Right lobe of liver (tissue), 4 donors: ENCODE data around the gene GULP1.

Source experiments
- POLR2A ChIP-seq: fragments of 450-650 bp; IDR thresholded peaks from one replicate; pipeline ENCODE4 v1.6.1; 2017; ENCODE audit warnings: antibody characterized with exemption, mild to moderate bottlenecking
- TF ChIP-seq, protein P1 (sequence below), 4 donors: fragments of 200-600 bp in 3 of 4; fragments of 450-650 bp in 1 of 4; IDR thresholded peaks; one replicate each; pipeline versions ENCODE4 v1.5.1 to v1.8.0; 2016 to 2022; ENCODE audit warnings: antibody characterized with exemption in 4 of 4, mild to moderate bottlenecking in 2 of 4
- donor health status: DM: no; HTN: no; CAD: no.
- donor health status: DM: no; HTN: no; CAD: no.
- donor health status: DM: no; HTN: yes; CAD: no.

DNA sequence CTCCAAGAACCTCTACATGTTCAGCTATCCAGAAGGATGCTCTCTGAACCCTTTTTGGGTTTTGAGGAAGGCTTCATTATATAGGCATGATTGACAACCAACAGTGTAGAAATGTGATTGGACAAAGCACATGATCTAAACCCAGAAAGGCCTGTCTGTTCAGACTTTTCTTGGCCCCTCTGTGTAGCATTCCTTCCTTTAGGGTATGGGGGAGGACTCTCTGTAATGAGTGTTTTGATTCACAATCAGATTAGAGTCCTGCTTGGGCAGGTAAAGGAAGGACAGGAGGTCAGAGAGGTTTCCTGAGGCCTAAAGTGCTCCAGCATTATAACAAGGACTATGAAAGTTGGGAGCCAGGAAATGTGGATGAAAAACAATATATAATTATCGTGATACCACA is 13.6 kb downstream of the GULP1 start:
- TF ChIP-seq, protein P1, sequence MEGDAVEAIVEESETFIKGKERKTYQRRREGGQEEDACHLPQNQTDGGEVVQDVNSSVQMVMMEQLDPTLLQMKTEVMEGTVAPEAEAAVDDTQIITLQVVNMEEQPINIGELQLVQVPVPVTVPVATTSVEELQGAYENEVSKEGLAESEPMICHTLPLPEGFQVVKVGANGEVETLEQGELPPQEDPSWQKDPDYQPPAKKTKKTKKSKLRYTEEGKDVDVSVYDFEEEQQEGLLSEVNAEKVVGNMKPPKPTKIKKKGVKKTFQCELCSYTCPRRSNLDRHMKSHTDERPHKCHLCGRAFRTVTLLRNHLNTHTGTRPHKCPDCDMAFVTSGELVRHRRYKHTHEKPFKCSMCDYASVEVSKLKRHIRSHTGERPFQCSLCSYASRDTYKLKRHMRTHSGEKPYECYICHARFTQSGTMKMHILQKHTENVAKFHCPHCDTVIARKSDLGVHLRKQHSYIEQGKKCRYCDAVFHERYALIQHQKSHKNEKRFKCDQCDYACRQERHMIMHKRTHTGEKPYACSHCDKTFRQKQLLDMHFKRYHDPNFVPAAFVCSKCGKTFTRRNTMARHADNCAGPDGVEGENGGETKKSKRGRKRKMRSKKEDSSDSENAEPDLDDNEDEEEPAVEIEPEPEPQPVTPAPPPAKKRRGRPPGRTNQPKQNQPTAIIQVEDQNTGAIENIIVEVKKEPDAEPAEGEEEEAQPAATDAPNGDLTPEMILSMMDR (IDR thresholded peaks at IDR 0.05) = no peak
- no peak for TF ChIP-seq POLR2A
